NCI-H1417 treated with DMSO at 0.1 percent for 48 hours (cell line): ENCODE measurements around the gene FCGR3A.
A peak's percentile ranks its signal among the peaks of the same experiment; 100 is the strongest.

Experiments
- DNase-seq: peaks from one replicate; lab custom pipeline; 2025; lab: John Stamatoyannopoulos, UW

FCGR3A gene

DNA sequence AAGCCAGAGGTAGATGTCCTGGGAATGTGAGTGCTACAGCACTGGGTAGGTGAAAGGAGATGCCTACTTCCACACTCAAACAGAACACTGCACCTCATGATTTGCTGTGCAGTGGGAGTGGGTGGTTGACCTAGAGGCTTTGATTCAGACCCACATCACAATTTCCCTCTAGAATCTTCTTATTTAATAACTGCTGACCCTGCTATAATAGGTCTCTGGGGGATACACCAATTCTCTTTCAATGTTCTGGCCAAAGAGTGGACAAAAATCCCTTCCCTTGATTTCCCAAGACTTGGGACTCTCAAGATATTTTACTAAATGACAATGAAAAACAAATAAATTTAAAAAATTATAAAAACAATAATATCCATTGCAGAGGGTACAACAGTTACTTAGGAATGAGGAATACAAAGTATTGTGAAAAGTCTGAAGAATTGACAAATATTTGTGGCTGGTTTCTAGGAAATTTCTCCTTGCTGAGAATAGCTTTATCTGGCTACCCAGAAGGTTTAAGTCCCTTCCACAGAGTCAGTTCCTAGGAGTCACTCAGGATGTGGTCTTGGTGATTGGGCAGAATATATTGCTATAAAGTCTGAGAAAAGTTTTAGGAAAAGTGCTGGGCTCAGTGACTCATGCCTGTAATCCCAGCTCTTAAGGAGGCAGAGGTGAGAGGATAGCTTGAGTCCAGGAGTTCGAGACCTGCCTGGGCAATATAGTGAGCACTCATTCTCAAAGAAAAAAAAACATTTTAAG, 46.8 kb downstream of the FCGR3A start:
- no peak for DNase-seq

DNA sequence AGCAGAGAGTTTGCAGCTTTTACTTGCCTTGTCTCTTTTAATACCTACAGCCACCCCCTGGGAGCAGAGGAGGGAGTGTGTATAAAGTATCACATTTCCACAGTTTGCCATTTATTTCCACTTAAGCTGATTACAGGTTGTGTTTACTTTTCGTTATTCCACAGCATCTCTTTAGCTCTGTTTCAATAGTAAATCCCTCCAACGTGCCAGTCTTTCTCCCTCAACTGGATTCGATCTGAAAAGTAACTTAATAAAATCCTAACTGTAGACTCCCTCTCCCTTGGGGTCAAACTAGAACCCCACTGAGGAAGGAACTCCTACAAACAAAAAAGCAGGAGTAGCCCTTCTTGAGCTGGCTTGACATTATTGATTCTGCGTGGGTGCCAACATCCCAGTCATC, 47.4 kb downstream of the FCGR3A start:
- peak; percentile 40 for DNase-seq

DNA sequence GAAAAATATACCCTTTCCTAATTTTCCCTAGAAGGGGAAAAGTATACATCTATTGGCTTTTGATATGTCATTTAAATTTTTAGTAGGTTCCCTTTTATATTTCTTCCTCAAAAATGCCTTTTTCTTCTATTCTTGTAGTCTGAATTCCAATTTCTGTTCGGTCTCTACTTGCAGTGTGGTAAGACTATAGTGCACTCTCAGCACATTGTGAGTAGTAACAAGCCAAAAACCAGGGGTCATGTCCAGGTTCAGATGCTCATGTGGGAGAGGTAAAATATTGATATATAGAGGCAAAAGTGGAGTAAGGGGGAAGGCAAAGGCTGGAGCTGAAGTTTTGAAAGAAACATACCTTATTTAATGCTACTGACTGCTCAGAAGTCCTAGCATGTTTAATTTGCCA, 48.4 kb downstream of the FCGR3A start:
- DNase-seq, result no peak

DNA sequence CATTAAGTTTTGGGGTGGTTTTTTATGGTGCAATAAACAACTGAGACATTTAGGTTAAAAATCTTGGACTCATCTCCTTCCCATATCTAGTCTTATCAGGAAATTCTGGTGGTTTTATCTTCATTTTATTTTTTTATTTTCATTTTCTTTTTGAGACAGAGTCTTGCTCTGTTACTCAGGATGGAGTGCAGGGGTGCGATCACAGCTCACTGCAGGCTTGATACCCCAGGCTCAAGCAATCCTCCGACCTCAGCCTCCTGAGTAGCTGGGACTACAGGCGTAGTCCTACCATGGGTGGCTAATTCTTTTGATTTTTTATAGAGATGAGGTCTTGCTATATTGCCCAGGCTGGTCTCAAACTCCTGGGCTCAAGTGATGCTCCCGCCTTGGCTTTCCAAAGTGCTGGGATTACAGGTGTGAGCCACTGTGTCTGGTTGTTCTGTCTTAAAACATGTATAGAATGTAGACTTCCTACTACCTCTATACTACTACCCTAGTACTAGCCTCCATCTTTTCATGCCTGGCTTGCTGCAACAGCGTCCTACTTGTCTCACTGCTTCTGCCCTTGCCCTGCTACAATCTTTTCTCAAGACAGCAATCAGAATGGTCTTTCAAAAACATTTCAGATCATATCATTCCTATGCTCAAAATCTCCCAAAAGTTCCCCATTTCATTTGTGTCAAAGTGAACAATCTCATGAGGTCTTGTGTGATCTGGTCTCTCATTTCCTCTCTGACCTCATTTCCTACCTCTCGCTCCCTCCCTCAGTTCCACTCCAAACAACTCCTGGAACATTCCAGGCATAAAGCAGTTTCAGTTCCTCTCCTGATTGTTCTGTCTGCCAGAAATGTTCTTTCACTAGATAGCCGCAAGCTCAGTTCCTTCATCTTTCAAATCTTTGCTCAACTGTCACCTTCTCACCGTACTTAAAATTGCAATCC, 50.2 kb downstream of the FCGR3A start:
- DNase-seq, result no peak

DNA sequence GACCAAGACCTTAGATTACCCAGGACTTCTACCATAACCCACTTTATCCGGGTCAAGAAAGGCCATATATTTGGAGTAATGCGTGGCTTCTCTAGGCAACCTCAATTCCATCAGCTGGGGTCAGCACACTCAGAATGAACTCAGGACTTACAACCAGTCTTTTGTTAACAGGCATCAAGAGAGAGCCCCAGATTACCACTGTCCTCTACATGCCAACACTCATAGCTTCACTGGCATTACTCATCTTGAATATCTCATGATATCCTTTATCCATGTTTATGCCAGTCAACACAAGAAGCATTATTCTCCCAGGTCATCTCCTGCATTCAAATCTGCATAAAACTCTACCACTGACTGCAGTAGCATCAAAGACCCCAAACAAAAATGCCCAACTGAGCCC, 51.0 kb downstream of the FCGR3A start:
- no peak for DNase-seq

DNA sequence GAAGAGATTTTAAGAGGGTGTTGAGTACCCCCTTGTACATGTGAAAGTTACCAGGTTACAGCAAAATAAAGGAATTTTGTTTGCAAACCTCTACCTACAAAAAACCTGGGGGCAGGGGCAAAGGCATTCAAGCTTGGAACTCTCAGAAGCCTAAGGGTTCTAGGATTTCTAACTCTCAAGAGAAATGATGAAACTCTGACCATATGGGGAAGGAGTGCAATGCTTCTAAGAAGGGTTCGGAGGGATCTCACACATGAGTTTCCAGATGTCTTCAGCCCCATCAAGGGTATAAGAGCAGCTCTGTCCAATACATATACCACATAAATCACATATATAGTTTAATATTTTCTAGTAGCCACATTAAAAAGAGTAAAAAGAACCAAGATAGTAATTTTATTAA, 51.7 kb downstream of the FCGR3A start:
- DNase-seq, result no peak

DNA sequence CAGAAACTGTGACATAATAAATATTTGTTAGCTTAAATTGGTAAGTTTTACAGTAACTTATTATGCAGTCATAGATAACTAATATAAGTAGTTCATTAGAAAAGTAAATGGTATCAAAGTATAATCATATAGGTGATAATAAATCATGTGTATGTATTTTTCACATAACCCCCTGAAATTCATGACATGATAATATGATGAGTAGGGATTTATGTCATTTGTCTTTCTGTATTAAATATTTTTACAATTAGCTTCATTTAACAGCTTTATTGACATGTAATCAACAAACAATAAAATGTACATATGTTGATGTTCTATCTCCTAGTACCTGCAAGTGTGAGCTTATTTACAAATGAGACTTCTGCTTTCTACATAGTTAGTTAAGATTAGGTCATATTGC, 54.1 kb downstream of the FCGR3A start:
- DNase-seq, result no peak

DNA sequence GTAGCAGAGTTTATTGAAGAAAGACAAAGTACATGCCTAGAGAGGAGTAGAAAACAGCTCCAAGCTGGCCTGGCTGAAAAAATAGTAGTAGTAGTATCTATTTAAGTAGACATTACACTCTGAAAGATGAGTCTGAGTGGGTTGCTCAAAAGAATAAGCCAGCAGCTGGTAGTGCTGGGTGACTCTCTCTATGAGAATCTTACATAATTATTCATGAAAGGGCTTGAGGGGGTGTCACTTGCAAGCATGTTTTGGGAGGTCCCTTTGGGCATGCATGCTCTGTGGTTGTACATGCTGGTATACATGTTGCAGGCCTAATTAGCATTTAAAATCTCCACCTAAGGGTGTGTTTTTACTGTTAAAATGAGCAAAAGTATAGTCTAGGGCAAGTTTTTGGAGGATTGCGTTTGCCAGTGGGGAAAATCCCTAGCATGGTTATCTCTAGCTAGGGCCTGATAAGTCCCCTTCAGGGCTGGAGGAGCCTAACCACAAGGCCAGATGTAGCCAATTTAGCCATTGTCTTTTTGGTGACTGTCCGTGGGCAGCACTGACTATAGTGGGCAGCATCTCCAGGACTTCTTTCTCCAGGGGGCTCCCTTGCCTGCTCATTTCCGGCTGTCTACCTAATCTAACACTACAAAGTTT, 55.4 kb downstream of the FCGR3A start:
- no peak for DNase-seq

DNA sequence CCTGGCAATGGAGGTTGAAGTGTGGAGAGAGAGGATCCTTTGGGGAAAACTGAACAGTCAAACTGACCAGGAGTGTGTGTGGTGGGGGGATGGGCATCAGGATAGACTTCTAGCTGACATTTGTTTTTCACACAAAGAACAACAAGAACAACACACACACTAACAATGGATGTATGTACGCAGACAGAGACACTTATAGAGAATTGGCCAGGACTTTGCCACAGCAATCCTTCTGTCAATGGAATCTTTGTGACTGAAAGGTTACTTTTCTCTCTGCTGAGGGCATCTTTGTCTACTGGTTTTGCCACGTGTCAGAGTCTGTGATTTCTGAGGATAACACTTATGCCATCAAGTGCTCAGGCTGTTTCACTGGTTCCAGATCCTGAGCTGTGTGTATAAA, 56.8 kb downstream of the FCGR3A start:
- DNase-seq, result no peak
